GM12892 (cell line): ENCODE results near the gene GLCCI1.
A peak's percentile ranks its signal among the peaks of the same experiment; 100 is the strongest.

Experiments
- DNase-seq: peaks from one replicate; pipeline ENCODE4 v3.0.0; 2011; ENCODE audit not compliant: insufficient read length
- FAIRE-seq: peaks from 2 replicates; lab custom pipeline; 2011; peaks lifted over from hg19 to GRCh38; lab: Jason Lieb, UNC
- POLR2A ChIP-seq: IDR thresholded peaks from 2 replicates; pipeline ENCODE4 v1.6.1; 2011; ENCODE audit warnings: low read depth, low read length, control low read depth
- POLR2AphosphoS5 ChIP-seq: IDR thresholded peaks from 2 replicates; pipeline ENCODE4 v1.6.1; 2011; ENCODE audit warnings: low read depth, low read length, control low read depth
- TAF1 ChIP-seq: IDR thresholded peaks from 2 replicates; pipeline ENCODE4 v1.6.1; 2011; ENCODE audit warnings: low read depth, mild to moderate bottlenecking, control low read depth, low read length, borderline replicate concordance

The GLCCI1 gene

GRCh38 chr7:7943951-7944350 is 24.6 kb upstream of the GLCCI1 start:
- peak; percentile 17 for FAIRE-seq
- TF ChIP-seq POLR2AphosphoS5 (no peak), TAF1 (no peak), POLR2A (no peak)

DNA sequence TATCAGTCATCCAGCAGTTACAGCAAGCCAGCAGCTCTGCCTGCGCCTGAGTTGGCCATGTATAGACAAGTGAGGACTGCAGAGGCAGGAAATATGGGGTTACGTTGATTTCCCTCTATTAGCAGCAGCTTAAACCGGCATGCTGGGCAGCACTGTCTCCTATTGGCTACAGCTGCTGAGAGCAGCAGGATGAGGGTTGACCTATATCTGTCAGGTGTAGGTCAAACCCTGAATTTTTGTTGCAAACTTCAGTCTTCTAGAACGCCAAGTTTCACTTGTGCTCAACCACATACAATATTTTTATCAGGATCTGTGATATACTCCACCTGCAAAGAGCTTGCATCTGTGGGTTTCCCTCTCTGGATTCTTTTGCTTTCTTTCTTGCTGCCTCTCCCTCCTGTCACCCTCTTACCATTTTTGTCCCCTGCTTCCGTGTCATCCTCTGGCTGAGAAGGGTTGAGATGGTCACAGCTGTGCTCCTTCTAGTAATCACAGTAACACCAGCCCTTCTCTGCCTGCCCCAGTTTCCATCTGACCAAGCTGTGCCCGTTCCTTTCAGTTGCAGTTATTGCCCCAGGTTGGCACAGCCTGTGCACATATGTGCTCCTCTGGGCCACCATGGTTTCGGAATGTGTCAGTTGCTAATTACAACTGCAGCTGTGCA is 23.8 kb upstream of the GLCCI1 start:
- peak; percentile 67; the same call in 1 of the 2 replicates for TF ChIP-seq POLR2A
- peak; percentile 19; the same call in 1 of the 2 replicates for TF ChIP-seq POLR2AphosphoS5
- no peak for TF ChIP-seq TAF1
- DNase-seq (peak; percentile 31), FAIRE-seq (peak; percentile 99)

More at GRCh38 chr7:7943951-7944350, 24.6 kb upstream of the GLCCI1 start:
- DNase-seq: no peak

GRCh38 chr7:7946486-7946885 is 22.1 kb upstream of the GLCCI1 start:
- DNase-seq (no peak), FAIRE-seq (no peak)
- no peak for TF ChIP-seq POLR2AphosphoS5
- no peak for TF ChIP-seq POLR2A
- no peak for TF ChIP-seq TAF1

- TF ChIP-seq POLR2A: no peak
- no peak for TF ChIP-seq TAF1
- no peak for TF ChIP-seq POLR2AphosphoS5
- FAIRE-seq (no peak), DNase-seq (no peak)
Measured at GRCh38 chr7:7948232-7948631, 20.4 kb upstream of the GLCCI1 start.

DNA sequence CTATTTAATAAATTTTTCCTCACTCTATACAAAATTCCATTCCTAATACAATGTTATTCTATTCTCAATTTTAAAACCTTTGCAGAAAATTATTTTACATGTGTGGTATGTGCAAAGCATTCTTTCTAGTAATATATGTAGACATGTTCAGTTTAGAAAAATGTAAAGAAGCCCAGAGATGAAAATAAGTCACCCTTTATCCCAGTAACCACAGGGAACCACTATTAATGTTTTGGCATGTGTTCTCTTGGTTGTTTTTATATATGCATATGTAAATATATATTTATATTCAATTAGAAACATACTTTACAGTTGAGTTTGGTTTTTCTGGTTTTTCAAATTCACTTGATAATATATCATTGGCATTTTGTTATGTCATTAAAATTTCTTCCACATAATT is 14.8 kb upstream of the GLCCI1 start:
- no peak for FAIRE-seq

GRCh38 chr7:7956531-7957128 is 12.0 kb upstream of the GLCCI1 start:
- FAIRE-seq: no peak
- no peak for DNase-seq
- TF ChIP-seq POLR2AphosphoS5: no peak
- no peak for TF ChIP-seq POLR2A
- TF ChIP-seq TAF1: no peak

More for the DNA sequence above, 14.8 kb upstream of the GLCCI1 start:
- TF ChIP-seq TAF1: no peak
- no peak for TF ChIP-seq POLR2A
- no peak for TF ChIP-seq POLR2AphosphoS5
- DNase-seq: no peak

GRCh38 chr7:7957513-7957912 is 11.1 kb upstream of the GLCCI1 start:
- TF ChIP-seq TAF1 (no peak), POLR2A (no peak), POLR2AphosphoS5 (no peak)
- no peak for DNase-seq
- no peak for FAIRE-seq

GRCh38 chr7:7959979-7960670 is 8.5 kb upstream of the GLCCI1 start:
- TF ChIP-seq TAF1 (no peak), POLR2AphosphoS5 (no peak), POLR2A (no peak)
- DNase-seq: peak; percentile 18
- FAIRE-seq: peak; percentile 84

DNA sequence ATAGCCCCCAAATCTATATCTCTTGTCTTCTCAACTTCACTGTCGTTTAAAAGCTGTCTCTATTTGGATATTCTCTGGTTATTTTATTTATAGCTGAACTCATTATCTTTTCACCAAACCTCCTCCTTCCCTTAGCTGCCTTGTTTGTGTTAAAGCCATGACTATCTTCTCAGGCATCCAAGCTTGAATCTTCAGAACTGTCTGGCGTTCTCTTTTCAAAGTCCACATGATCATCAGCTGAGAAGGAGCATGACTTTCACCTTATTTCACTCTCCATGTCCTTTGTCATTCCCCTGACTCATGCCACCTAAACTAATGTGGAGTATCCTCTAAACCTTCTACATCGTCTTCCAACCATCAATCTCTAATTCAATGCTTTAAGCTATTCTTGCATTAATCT is 5.7 kb upstream of the GLCCI1 start:
- FAIRE-seq (no peak), DNase-seq (no peak)
- TF ChIP-seq TAF1: no peak
- no peak for TF ChIP-seq POLR2AphosphoS5
- no peak for TF ChIP-seq POLR2A

- FAIRE-seq (no peak), DNase-seq (no peak)
- TF ChIP-seq POLR2AphosphoS5: no peak
- no peak for TF ChIP-seq TAF1
Measured at GRCh38 chr7:7964250-7964649, 4.3 kb upstream of the GLCCI1 start.

DNA sequence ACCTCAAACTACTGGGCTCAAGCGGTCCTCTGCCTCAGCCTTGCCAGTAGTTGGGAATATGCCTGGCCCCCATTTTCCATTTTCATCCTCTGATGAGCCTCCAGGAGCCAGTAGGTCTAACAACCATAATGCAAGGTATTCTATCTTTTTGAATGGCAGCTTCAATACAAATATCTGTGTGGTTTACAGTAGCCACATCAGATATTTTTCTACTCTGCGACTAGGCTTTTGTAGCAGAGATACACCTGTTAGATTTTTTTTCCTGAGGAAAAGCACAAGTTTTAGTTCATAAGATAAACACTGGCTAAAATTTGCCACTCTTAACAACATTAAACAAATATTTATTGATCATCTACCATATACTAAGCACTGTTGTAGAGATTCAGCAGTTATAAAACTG is 3.9 kb upstream of the GLCCI1 start:
- DNase-seq (no peak), FAIRE-seq (no peak)
- TF ChIP-seq POLR2AphosphoS5: no peak
- no peak for TF ChIP-seq TAF1
- TF ChIP-seq POLR2A: no peak

DNA sequence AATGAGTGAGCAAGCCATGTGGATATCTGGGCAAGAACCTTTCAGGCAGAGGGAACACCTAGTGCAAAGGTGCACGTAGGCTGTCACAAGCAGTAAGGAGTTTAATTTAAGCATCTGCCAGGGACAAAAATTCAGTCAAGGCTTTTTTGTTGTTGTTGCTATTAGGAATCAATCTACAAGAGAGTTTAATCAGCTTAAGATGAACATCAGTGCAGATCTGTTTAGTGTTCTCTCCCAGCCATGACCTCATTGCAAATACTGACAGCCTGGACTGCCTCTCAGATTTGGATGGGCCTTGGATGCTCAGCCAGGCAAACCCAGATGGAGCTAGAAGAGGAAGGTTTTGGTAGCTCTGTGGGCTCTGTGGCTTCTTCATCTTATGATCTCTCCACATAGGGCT is 3.3 kb upstream of the GLCCI1 start:
- no peak for TF ChIP-seq POLR2AphosphoS5
- no peak for TF ChIP-seq POLR2A
- TF ChIP-seq TAF1: no peak
- DNase-seq (no peak), FAIRE-seq (peak; percentile 44)
